ENCODE results near the gene KRT39.

Gene KRT39

GRCh38 chr17:40956401-40957254, 10.1 kb downstream of the KRT39 start:
- no peak overlapping the region for H3K9ac ChIP-seq (ENCODE audit: low read depth, low read length)
- peaks cover 25% of the 10 kb centered on the region for H3K4me1 ChIP-seq (ENCODE audit: insufficient read depth, low read length)
- no peak overlapping the region for H3K27ac ChIP-seq (ENCODE audit: low read depth, low read length)
- no peaks in the 10 kb centered on the region for H3K9me3 ChIP-seq (ENCODE audit: insufficient read depth, low read depth, low read length)
- no peaks in the 10 kb centered on the region for H3K36me3 ChIP-seq (ENCODE audit: insufficient read depth, low read length)
- 91% methylated on average over 8 of the region's 8 CpGs for WGBS
- no peaks in the 10 kb centered on the region for H3K27me3 ChIP-seq (ENCODE audit: insufficient read depth, low read length)
- no peak overlapping the region for H3K4me3 ChIP-seq (ENCODE audit: low read length)

- H3K27me3 ChIP-seq (ENCODE audit: insufficient read depth, low read length): no peaks in the 10 kb centered on the region
- WGBS: 96% methylated on average over 2 of the region's 2 CpGs
- no peak overlapping the region for H3K4me3 ChIP-seq (ENCODE audit: low read length)
- no peak overlapping the region for H3K9ac ChIP-seq (ENCODE audit: low read depth, low read length)
- no peaks in the 10 kb centered on the region for H3K36me3 ChIP-seq (ENCODE audit: insufficient read depth, low read length)
- H3K4me1 ChIP-seq (ENCODE audit: insufficient read depth, low read length): peaks cover 24% of the 10 kb centered on the region
- H3K27ac ChIP-seq (ENCODE audit: low read depth, low read length): no peak overlapping the region
- no peaks in the 10 kb centered on the region for H3K9me3 ChIP-seq (ENCODE audit: insufficient read depth, low read depth, low read length)
These were observed 12.9 kb downstream of the KRT39 start for GRCh38 chr17:40953881-40954280.

- H3K4me1 ChIP-seq (ENCODE audit: insufficient read depth, low read length): peaks cover 12% of the 10 kb centered on the region
- no peak overlapping the region for H3K9ac ChIP-seq (ENCODE audit: low read depth, low read length)
- WGBS: 94% methylated on average over 1 of the region's 1 CpG
- H3K4me3 ChIP-seq (ENCODE audit: low read length): no peak overlapping the region
- no peak overlapping the region for H3K27ac ChIP-seq (ENCODE audit: low read depth, low read length)
- H3K9me3 ChIP-seq (ENCODE audit: insufficient read depth, low read depth, low read length): no peaks in the 10 kb centered on the region
- no peaks in the 10 kb centered on the region for H3K36me3 ChIP-seq (ENCODE audit: insufficient read depth, low read length)
- no peaks in the 10 kb centered on the region for H3K27me3 ChIP-seq (ENCODE audit: insufficient read depth, low read length)
These were observed 14.1 kb downstream of the KRT39 start for GRCh38 chr17:40952661-40953060.

- WGBS: 100% methylated on average over 1 of the region's 2 CpGs
- Histone ChIP-seq H3K9me3 (ENCODE audit: insufficient read depth, low read depth, low read length) (no peaks in the 10 kb centered on the region), H3K9ac (ENCODE audit: low read depth, low read length) (no peak overlapping the region), H3K36me3 (ENCODE audit: insufficient read depth, low read length) (no peaks in the 10 kb centered on the region), H3K4me1 (ENCODE audit: insufficient read depth, low read length) (peaks cover 7% of the 10 kb centered on the region), H3K4me3 (ENCODE audit: low read length) (no peak overlapping the region), H3K27ac (ENCODE audit: low read depth, low read length) (no peak overlapping the region), H3K27me3 (ENCODE audit: insufficient read depth, low read length) (no peaks in the 10 kb centered on the region)
These were observed 14.6 kb downstream of the KRT39 start for GRCh38 chr17:40952154-40952553.

- no peak overlapping the region for H3K9ac ChIP-seq (ENCODE audit: low read depth, low read length)
- H3K36me3 ChIP-seq (ENCODE audit: insufficient read depth, low read length): no peaks in the 10 kb centered on the region
- no peaks in the 10 kb centered on the region for H3K27me3 ChIP-seq (ENCODE audit: insufficient read depth, low read length)
- no peak overlapping the region for H3K4me3 ChIP-seq (ENCODE audit: low read length)
- no peaks in the 10 kb centered on the region for H3K4me1 ChIP-seq (ENCODE audit: insufficient read depth, low read length)
- no peaks in the 10 kb centered on the region for H3K9me3 ChIP-seq (ENCODE audit: insufficient read depth, low read depth, low read length)
- WGBS: 96% methylated on average over 2 of the region's 2 CpGs
- H3K27ac ChIP-seq (ENCODE audit: low read depth, low read length): no peak overlapping the region
These were observed 15.6 kb downstream of the KRT39 start for GRCh38 chr17:40951011-40951622.

GRCh38 chr17:40950176-40950575, 16.6 kb downstream of the KRT39 start:
- no peaks in the 10 kb centered on the region for H3K4me1 ChIP-seq (ENCODE audit: insufficient read depth, low read length)
- no peak overlapping the region for H3K4me3 ChIP-seq (ENCODE audit: low read length)
- no peak overlapping the region for H3K9ac ChIP-seq (ENCODE audit: low read depth, low read length)
- H3K27me3 ChIP-seq (ENCODE audit: insufficient read depth, low read length): no peaks in the 10 kb centered on the region
- H3K27ac ChIP-seq (ENCODE audit: low read depth, low read length): no peak overlapping the region
- WGBS: 97% methylated on average over 5 of the region's 7 CpGs
- H3K9me3 ChIP-seq (ENCODE audit: insufficient read depth, low read depth, low read length): no peaks in the 10 kb centered on the region
- no peaks in the 10 kb centered on the region for H3K36me3 ChIP-seq (ENCODE audit: insufficient read depth, low read length)

GRCh38 chr17:40949418-40949817, 17.3 kb downstream of the KRT39 start:
- H3K4me3 ChIP-seq (ENCODE audit: low read length): no peak overlapping the region
- no peaks in the 10 kb centered on the region for H3K4me1 ChIP-seq (ENCODE audit: insufficient read depth, low read length)
- no peaks in the 10 kb centered on the region for H3K9me3 ChIP-seq (ENCODE audit: insufficient read depth, low read depth, low read length)
- no peak overlapping the region for H3K9ac ChIP-seq (ENCODE audit: low read depth, low read length)
- no peaks in the 10 kb centered on the region for H3K36me3 ChIP-seq (ENCODE audit: insufficient read depth, low read length)
- 89% methylated on average over 10 of the region's 10 CpGs for WGBS
- H3K27me3 ChIP-seq (ENCODE audit: insufficient read depth, low read length): no peaks in the 10 kb centered on the region
- H3K27ac ChIP-seq (ENCODE audit: low read depth, low read length): no peak overlapping the region

GRCh38 chr17:40947929-40948328, 18.8 kb downstream of the KRT39 start:
- no peaks in the 10 kb centered on the region for H3K9me3 ChIP-seq (ENCODE audit: insufficient read depth, low read depth, low read length)
- H3K36me3 ChIP-seq (ENCODE audit: insufficient read depth, low read length): no peaks in the 10 kb centered on the region
- no peak overlapping the region for H3K9ac ChIP-seq (ENCODE audit: low read depth, low read length)
- H3K27ac ChIP-seq (ENCODE audit: low read depth, low read length): no peak overlapping the region
- H3K4me3 ChIP-seq (ENCODE audit: low read length): no peak overlapping the region
- no peaks in the 10 kb centered on the region for H3K27me3 ChIP-seq (ENCODE audit: insufficient read depth, low read length)
- no peaks in the 10 kb centered on the region for H3K4me1 ChIP-seq (ENCODE audit: insufficient read depth, low read length)
- WGBS: 94% methylated on average over 2 of the region's 2 CpGs

GRCh38 chr17:40945414-40945813, 21.3 kb downstream of the KRT39 start:
- H3K4me1 ChIP-seq (ENCODE audit: insufficient read depth, low read length): no peaks in the 10 kb centered on the region
- no peaks in the 10 kb centered on the region for H3K9me3 ChIP-seq (ENCODE audit: insufficient read depth, low read depth, low read length)
- no peaks in the 10 kb centered on the region for H3K36me3 ChIP-seq (ENCODE audit: insufficient read depth, low read length)
- no peak overlapping the region for H3K4me3 ChIP-seq (ENCODE audit: low read length)
- no peak overlapping the region for H3K9ac ChIP-seq (ENCODE audit: low read depth, low read length)
- no peak overlapping the region for H3K27ac ChIP-seq (ENCODE audit: low read depth, low read length)
- 94% methylated on average over 6 of the region's 6 CpGs for WGBS
- no peaks in the 10 kb centered on the region for H3K27me3 ChIP-seq (ENCODE audit: insufficient read depth, low read length)

- Histone ChIP-seq H3K4me1 (ENCODE audit: insufficient read depth, low read length) (no peaks in the 10 kb centered on the region), H3K27ac (ENCODE audit: low read depth, low read length) (no peak overlapping the region), H3K9me3 (ENCODE audit: insufficient read depth, low read depth, low read length) (no peaks in the 10 kb centered on the region), H3K27me3 (ENCODE audit: insufficient read depth, low read length) (no peaks in the 10 kb centered on the region), H3K9ac (ENCODE audit: low read depth, low read length) (no peak overlapping the region), H3K4me3 (ENCODE audit: low read length) (no peak overlapping the region), H3K36me3 (ENCODE audit: insufficient read depth, low read length) (no peaks in the 10 kb centered on the region)
- WGBS: no CpG with 5 or more reads among the region's 1 CpG
These were observed 22.2 kb downstream of the KRT39 start for GRCh38 chr17:40944531-40944930.

- Histone ChIP-seq H3K4me1 (ENCODE audit: insufficient read depth, low read length) (peaks cover 1% of the 10 kb centered on the region; the same call in 1 of the 2 replicates), H3K27ac (ENCODE audit: low read depth, low read length) (no peak overlapping the region), H3K36me3 (ENCODE audit: insufficient read depth, low read length) (no peaks in the 10 kb centered on the region), H3K4me3 (ENCODE audit: low read length) (no peak overlapping the region), H3K9ac (ENCODE audit: low read depth, low read length) (no peak overlapping the region), H3K9me3 (ENCODE audit: insufficient read depth, low read depth, low read length) (no peaks in the 10 kb centered on the region), H3K27me3 (ENCODE audit: insufficient read depth, low read length) (no peaks in the 10 kb centered on the region)
- 91% methylated on average over 3 of the region's 3 CpGs for WGBS
These were observed 24.2 kb downstream of the KRT39 start for GRCh38 chr17:40942553-40942952.

All from HUES64 (cell line).